BLaER1 (cell line): Measurements from ENCODE around the gene PPP2R5D.
A peak's percentile ranks its signal among the peaks of the same experiment; 100 is the strongest.

Experiments used
- H3K27ac ChIP-seq: shearing (Covaris generic); formaldehyde crosslinking; 2 replicates; pipeline ENCODE4 v1.8.1; 2022
- H3K27me3 ChIP-seq: shearing (Covaris generic); formaldehyde crosslinking; 2 replicates; pipeline ENCODE4 v1.8.1; 2022
- H3K36me3 ChIP-seq: shearing (Covaris generic); formaldehyde crosslinking; 2 replicates; pipeline ENCODE4 v1.8.1; 2022
- H3K4me1 ChIP-seq: shearing (Covaris generic); formaldehyde crosslinking; 2 replicates; pipeline ENCODE4 v1.8.1; 2022
- H3K4me2 ChIP-seq: shearing (Covaris generic); formaldehyde crosslinking; 2 replicates; pipeline ENCODE4 v1.8.1; 2022
- H3K4me3 ChIP-seq: shearing (Covaris generic); formaldehyde crosslinking; 2 replicates; pipeline ENCODE4 v1.8.1; 2022
- H3K9ac ChIP-seq: shearing (Covaris generic); formaldehyde crosslinking; 2 replicates; pipeline ENCODE4 v1.8.1; 2022
- H3K9me3 ChIP-seq: shearing (Covaris generic); formaldehyde crosslinking; 2 replicates; pipeline ENCODE4 v1.8.1; 2022
- H4K20me1 ChIP-seq: shearing (Covaris generic); formaldehyde crosslinking; 2 replicates; pipeline ENCODE4 v1.8.1; 2022
- Cebpa-rat ChIP-seq: shearing (Covaris generic); IDR thresholded peaks from 2 replicates; pipeline ENCODE4 v1.8.1; 2022

PPP2R5D gene

DNA sequence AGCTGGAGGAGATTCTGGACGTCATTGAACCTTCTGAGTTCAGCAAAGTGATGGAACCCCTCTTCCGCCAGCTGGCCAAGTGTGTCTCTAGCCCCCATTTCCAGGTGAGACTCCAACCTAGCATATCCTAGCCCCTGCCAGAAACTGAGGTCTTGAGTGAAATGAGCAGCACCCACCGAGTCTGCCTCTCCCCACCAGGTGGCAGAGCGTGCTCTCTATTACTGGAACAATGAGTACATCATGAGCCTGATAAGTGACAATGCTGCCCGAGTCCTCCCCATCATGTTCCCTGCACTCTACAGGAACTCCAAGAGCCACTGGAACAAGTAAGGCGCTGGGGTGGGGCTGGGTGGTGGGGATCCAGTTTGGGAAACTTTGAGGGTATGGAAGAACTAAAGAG is 24.8 kb downstream of the PPP2R5D start:
- Histone ChIP-seq H3K36me3 (peaks cover 74% of the 10 kb centered on the region), H3K9ac (no peak overlapping the region), H3K9me3 (no peaks in the 10 kb centered on the region), H3K27ac (no peak overlapping the region), H3K4me3 (no peak overlapping the region), H3K27me3 (no peaks in the 10 kb centered on the region), H4K20me1 (peaks cover 26% of the 10 kb centered on the region), H3K4me1 (peaks cover 17% of the 10 kb centered on the region), H3K4me2 (no peak overlapping the region)
- TF ChIP-seq Cebpa-rat: no peak

DNA sequence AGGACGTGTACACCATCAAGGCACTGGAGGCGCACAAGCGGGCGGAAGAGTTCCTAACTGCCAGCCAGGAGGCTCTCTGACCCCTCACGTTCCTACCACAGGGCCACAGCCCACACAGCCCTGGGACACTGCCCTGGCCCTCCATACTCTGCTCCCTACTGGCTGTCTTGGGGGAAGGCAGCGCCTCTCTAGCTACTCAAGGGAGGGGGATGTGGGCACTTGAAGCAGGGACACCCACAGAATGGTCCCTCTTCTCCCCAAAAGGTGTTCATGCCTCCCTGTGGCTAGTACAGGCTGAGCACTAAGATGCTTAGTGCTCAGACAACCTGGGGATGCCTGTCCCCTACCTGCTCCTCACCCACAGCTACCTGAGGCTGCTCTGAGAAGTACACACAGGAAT is 26.8 kb downstream of the PPP2R5D start:
- Histone ChIP-seq H3K27me3 (no peaks in the 10 kb centered on the region), H3K4me1 (peaks cover 34% of the 10 kb centered on the region), H3K9ac (peak overlapping the region; percentile 34; the same call in 1 of the 2 replicates), H4K20me1 (peaks cover 44% of the 10 kb centered on the region), H3K9me3 (no peaks in the 10 kb centered on the region), H3K36me3 (peaks cover 64% of the 10 kb centered on the region), H3K4me3 (no peak overlapping the region), H3K27ac (no peak overlapping the region), H3K4me2 (no peak overlapping the region)
- no peak for TF ChIP-seq Cebpa-rat

- Histone ChIP-seq H3K4me3 (peak overlapping the region; percentile 84), H3K9me3 (no peaks in the 10 kb centered on the region), H4K20me1 (peaks cover 56% of the 10 kb centered on the region), H3K27ac (peak overlapping the region; percentile 71; the same call in 1 of the 2 replicates), H3K9ac (peak overlapping the region; percentile 85), H3K36me3 (peaks cover 60% of the 10 kb centered on the region), H3K4me1 (peaks cover 45% of the 10 kb centered on the region), H3K4me2 (peak overlapping the region; percentile 97), H3K27me3 (no peaks in the 10 kb centered on the region)
- TF ChIP-seq Cebpa-rat: no peak
Observed at GRCh38 chr6:43012364-43012763, 28.0 kb downstream of the PPP2R5D start.

DNA sequence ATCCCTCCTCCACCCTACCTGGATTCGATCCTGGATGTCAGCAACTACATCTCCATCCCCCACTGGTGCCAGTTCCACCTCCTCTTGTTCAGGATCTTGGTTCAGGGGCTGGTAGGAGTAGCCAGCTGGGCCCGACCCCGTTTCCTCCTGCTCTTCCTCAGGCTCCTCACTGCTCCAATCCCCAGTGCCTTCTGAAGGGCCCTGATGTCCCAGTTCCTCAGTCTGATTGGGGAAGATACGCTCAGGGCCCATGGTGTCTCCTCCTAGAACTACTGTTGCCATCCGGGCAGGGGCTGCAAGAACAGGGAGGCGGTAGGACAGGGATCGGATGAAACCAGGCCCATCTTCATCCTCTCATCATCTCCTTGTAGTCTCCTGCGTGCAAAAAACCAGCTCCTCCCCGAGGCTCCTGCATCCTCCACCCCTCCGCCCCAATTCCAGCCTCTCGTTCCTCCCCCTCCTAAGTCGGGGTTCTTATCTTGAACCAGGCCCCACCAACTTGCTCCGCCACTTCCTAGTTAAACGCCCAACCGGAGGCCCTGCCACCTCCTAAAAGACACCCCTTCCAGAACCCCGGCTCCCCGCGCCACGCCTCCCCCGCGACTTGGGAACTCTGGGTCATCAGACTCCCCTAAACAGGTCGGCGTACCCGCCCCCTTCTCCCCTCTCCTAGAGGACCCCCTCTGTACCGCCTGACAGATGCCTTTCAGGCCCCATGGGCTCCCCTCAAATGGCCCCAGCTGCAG is 28.9 kb downstream of the PPP2R5D start:
- Histone ChIP-seq H3K27ac (peak overlapping the region; percentile 71), H3K9me3 (no peaks in the 10 kb centered on the region), H3K27me3 (no peaks in the 10 kb centered on the region), H4K20me1 (peaks cover 65% of the 10 kb centered on the region), H3K9ac (peak overlapping the region; percentile 85), H3K4me2 (peak overlapping the region; percentile 97), H3K36me3 (peaks cover 60% of the 10 kb centered on the region), H3K4me3 (peak overlapping the region; percentile 84), H3K4me1 (peaks cover 51% of the 10 kb centered on the region)
- TF ChIP-seq Cebpa-rat: no peak

- peak within 1 kb of the TSS; percentile 86 for H3K9ac ChIP-seq
- H3K27ac ChIP-seq: peak within 1 kb of the TSS; percentile 79
- H3K4me2 ChIP-seq: peak within 1 kb of the TSS; percentile 97
- H3K9me3 ChIP-seq: no peaks in the 10 kb centered on the region
- no peak for TF ChIP-seq Cebpa-rat
- peaks cover 66% of the 10 kb centered on the region for H4K20me1 ChIP-seq
- H3K36me3 ChIP-seq: peaks cover 60% of the 10 kb centered on the region
- H3K27me3 ChIP-seq: no peaks in the 10 kb centered on the region
- H3K4me3 ChIP-seq: peak within 1 kb of the TSS; percentile 84
- H3K4me1 ChIP-seq: peaks cover 51% of the 10 kb centered on the region
Observed at GRCh38 chr6:43013843-43014433, 29.6 kb downstream of the PPP2R5D start, which contains the start of the genes KLHDC3 and MEA1. Gene KLHDC3 (plus strand): TSS chr6:43014249. CDS start chr6:43017193, 2,944 bp downstream. Gene MEA1 (minus strand): TSS chr6:43013946. CDS start chr6:43013813, 133 bp downstream.

- Histone ChIP-seq H3K4me2 (peak overlapping the region; percentile 97), H3K9ac (peak overlapping the region; percentile 86), H3K27me3 (no peaks in the 10 kb centered on the region), H3K36me3 (peaks cover 60% of the 10 kb centered on the region), H3K4me1 (peaks cover 51% of the 10 kb centered on the region), H4K20me1 (peaks cover 66% of the 10 kb centered on the region), H3K4me3 (peak overlapping the region; percentile 84), H3K27ac (peak overlapping the region; percentile 79), H3K9me3 (no peaks in the 10 kb centered on the region)
- TF ChIP-seq Cebpa-rat: no peak
Observed at GRCh38 chr6:43014434-43014909, 30.1 kb downstream of the PPP2R5D start.

DNA sequence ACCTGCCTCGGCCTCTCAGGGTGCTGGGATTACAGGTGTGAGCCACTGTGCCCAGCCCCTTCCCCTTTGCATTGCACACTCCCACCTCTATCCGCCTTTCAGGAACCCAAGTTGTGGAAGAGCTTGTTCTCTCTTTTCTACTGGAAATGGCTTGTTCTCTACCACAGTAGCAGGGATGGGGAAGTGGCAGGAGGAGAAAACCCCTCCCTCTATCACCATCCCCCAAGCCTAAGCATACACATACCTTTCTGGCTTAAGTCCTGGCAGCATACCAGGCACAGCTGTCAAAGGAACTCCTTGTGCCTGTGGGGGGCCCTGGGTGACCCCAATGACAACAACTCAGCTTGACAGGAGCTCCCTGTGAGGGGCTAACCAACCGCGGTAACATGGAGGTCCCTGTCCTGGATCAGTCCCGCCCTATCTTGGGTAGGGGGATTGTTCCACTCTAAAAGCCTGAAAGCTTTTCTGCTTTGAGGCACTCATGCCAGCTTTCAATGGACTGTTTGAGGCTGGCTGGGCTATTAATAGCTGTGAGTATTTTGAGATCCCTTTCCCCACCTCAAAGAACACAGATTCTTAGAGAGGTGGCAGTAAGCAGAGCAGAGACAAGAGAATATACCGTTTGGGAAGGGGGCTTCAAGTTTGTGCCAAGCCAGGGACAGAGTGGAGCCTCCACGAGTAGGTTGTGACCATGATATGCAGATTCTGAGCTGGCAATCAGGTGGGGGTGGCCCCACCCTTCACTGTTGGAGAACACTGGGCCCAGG is 32.0 kb downstream of the PPP2R5D start:
- Histone ChIP-seq H3K4me3 (peak overlapping the region; percentile 17), H3K9me3 (no peaks in the 10 kb centered on the region), H3K27ac (peak overlapping the region; percentile 58), H3K4me1 (peaks cover 62% of the 10 kb centered on the region), H3K27me3 (no peaks in the 10 kb centered on the region), H3K4me2 (peak overlapping the region; percentile 97), H3K36me3 (peaks cover 56% of the 10 kb centered on the region), H3K9ac (peak overlapping the region; percentile 67), H4K20me1 (peaks cover 61% of the 10 kb centered on the region)
- TF ChIP-seq Cebpa-rat: no peak

DNA sequence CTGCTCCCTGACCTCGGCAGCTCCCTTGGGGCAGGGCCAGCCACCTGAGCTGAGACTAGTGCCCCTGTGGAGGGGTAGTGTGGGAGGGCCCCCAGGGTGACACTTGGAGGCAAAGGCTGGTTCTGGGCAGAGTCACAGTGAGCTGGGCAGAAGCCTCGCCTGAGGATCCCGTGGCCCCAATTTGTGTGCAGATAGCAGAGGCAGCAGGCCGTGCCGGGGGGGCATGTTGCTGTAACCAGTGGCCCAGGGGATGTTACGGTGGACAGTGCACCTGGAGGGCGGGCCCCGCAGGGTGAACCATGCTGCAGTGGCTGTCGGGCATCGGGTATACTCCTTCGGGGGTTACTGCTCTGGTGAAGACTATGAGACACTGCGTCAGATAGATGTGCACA is 32.6 kb downstream of the PPP2R5D start:
- H3K9me3 ChIP-seq: no peaks in the 10 kb centered on the region
- TF ChIP-seq Cebpa-rat: no peak
- peaks cover 55% of the 10 kb centered on the region for H4K20me1 ChIP-seq
- no peak overlapping the region for H3K4me3 ChIP-seq
- peaks cover 58% of the 10 kb centered on the region for H3K4me1 ChIP-seq
- peak overlapping the region; percentile 97 for H3K4me2 ChIP-seq
- peak overlapping the region; percentile 58 for H3K27ac ChIP-seq
- H3K9ac ChIP-seq: peak overlapping the region; percentile 67
- H3K36me3 ChIP-seq: peaks cover 50% of the 10 kb centered on the region
- H3K27me3 ChIP-seq: no peaks in the 10 kb centered on the region

DNA sequence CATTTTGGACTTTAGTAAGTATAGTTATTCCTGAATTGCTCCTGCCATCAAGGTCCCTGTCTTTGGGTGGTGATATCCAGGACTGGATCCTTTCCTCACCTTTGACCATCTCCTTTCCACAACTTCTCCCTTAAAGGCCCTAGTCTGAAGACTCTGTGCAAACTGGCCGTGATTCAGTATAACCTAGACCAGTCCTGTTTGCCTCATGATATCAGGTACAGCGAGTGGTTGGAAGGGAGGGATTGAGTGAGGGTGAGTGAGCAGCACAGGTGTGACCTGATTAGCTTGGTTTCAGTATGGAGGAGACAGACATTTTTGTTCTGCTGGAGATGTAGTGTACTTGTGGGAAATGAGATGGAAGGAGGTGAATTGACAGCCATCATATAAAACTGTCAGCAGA is 34.8 kb downstream of the PPP2R5D start:
- Histone ChIP-seq H3K4me3 (no peak overlapping the region), H4K20me1 (peaks cover 44% of the 10 kb centered on the region), H3K27ac (no peak overlapping the region), H3K4me2 (no peak overlapping the region), H3K4me1 (peaks cover 55% of the 10 kb centered on the region), H3K36me3 (peaks cover 48% of the 10 kb centered on the region), H3K9ac (no peak overlapping the region), H3K9me3 (no peaks in the 10 kb centered on the region), H3K27me3 (no peaks in the 10 kb centered on the region)
- no peak for TF ChIP-seq Cebpa-rat
